Erythroblast (primary cell): ENCODE results near the gene CCR5.
"Not testable (repeated sequence)": the region's sequence is repeated elsewhere in the genome, so short reads cannot be mapped to it uniquely, and the experiment has no call there.

Experiments used
- DNase-seq, 2 experiments: peaks; one replicate each; lab custom pipeline; 2025; lab: John Stamatoyannopoulos, UW
- GATA1 ChIP-seq: IDR thresholded peaks from 2 replicates; pipeline ENCODE4 v1.6.1; 2011; ENCODE audit warnings: low read depth, mild to moderate bottlenecking, control low read depth, low read length, moderate library complexity
- POLR2A ChIP-seq: IDR thresholded peaks from 2 replicates; pipeline ENCODE4 v1.6.1; 2011; ENCODE audit warnings: mild to moderate bottlenecking, low read length

The CCR5 gene

GRCh38 chr3:46383951-46384330, 13.2 kb downstream of the CCR5 start:
- no peak for DNase-seq
- no peak for TF ChIP-seq GATA1
- TF ChIP-seq POLR2A: no peak

- TF ChIP-seq POLR2A (no peak), GATA1 (no peak)
- DNase-seq: no peak
These were observed 15.5 kb downstream of the CCR5 start for GRCh38 chr3:46386205-46386604.

- DNase-seq: peak in 1 of 2 experiments; percentile 37
These were observed 18.1 kb downstream of the CCR5 start for GRCh38 chr3:46388847-46389246.

GRCh38 chr3:46389306-46389705, 18.6 kb downstream of the CCR5 start:
- DNase-seq: no peak
- no peak for TF ChIP-seq POLR2A
- no peak for TF ChIP-seq GATA1

GRCh38 chr3:46391526-46391925, 20.8 kb downstream of the CCR5 start:
- DNase-seq: not testable (repeated sequence)

GRCh38 chr3:46393011-46393410, 22.3 kb downstream of the CCR5 start:
- DNase-seq: no peak
- TF ChIP-seq POLR2A (no peak), GATA1 (no peak)

- TF ChIP-seq GATA1 (no peak), POLR2A (no peak)
- DNase-seq: peak in 1 of 2 experiments; percentile 28
These were observed 23.0 kb downstream of the CCR5 start for GRCh38 chr3:46393554-46394434.

GRCh38 chr3:46395210-46395661, 24.5 kb downstream of the CCR5 start:
- TF ChIP-seq POLR2A (no peak), GATA1 (no peak)
- peak; percentile 46 to 61 for DNase-seq

- TF ChIP-seq POLR2A (peak; percentile 24), GATA1 (no peak)
- no peak for DNase-seq
These were observed 25.2 kb downstream of the CCR5 start for GRCh38 chr3:46395766-46396530.

GRCh38 chr3:46397111-46397510, 26.4 kb downstream of the CCR5 start:
- no peak for TF ChIP-seq POLR2A
- TF ChIP-seq GATA1: no peak
- no peak for DNase-seq

- TF ChIP-seq GATA1 (no peak), POLR2A (no peak)
- no peak for DNase-seq
These were observed 27.6 kb downstream of the CCR5 start for GRCh38 chr3:46398186-46398955.

GRCh38 chr3:46399098-46399497, 28.4 kb downstream of the CCR5 start:
- no peak for DNase-seq

GRCh38 chr3:46399557-46399956, 28.8 kb downstream of the CCR5 start:
- DNase-seq: peak in 1 of 2 experiments; percentile 29
- TF ChIP-seq POLR2A (no peak), GATA1 (no peak)

More at GRCh38 chr3:46399098-46399497, 28.4 kb downstream of the CCR5 start:
- TF ChIP-seq POLR2A (no peak), GATA1 (no peak)

GRCh38 chr3:46400000-46400734, 29.4 kb downstream of the CCR5 start:
- TF ChIP-seq GATA1: no peak
- peak; percentile 33 for TF ChIP-seq POLR2A
- peak; percentile 73 to 76 for DNase-seq
